MM.1S (cell line): ENCODE measurements around the gene ANKRD1.

Experiments used
- DNase-seq: peaks from one replicate; pipeline ENCODE4 v3.0.0-alpha.2; 2015
- H2AFZ ChIP-seq: fragments of 300-600 bp; sonication (generic); 2 replicates; pipeline ENCODE4 v1.6.0; 2016; ENCODE audit warnings: antibody characterized with exemption, low read length
- H3F3A ChIP-seq: fragments of 300-600 bp; sonication (generic); 2 replicates; pipeline ENCODE4 v1.6.1; 2016; ENCODE audit warnings: mild to moderate bottlenecking, antibody characterized with exemption, low read length, moderate library complexity, mixed read lengths; ENCODE audit not compliant: insufficient read depth
- H3K27ac ChIP-seq: fragments of 300-600 bp; sonication (generic); 2 replicates; pipeline ENCODE4 v1.5.1; 2016; ENCODE audit warnings: mild to moderate bottlenecking, low read length
- H3K27me3 ChIP-seq: fragments of 300-600 bp; sonication (generic); replicated peaks from 2 replicates; pipeline ENCODE4 v1.6.0; 2016; ENCODE audit warnings: low read length; ENCODE audit not compliant: insufficient read depth
- H3K36me3 ChIP-seq: fragments of 300-600 bp; sonication (generic); replicated peaks from 2 replicates; pipeline ENCODE4 v1.6.1; 2016; ENCODE audit warnings: mild to moderate bottlenecking, low read length, mixed read lengths; ENCODE audit not compliant: insufficient read depth
- H3K4me1 ChIP-seq: fragments of 300-600 bp; sonication (generic); 2 replicates; pipeline ENCODE4 v1.6.1; 2016; ENCODE audit warnings: low read length, mixed read lengths
- H3K4me2 ChIP-seq: fragments of 300-600 bp; sonication (generic); 2 replicates; pipeline ENCODE4 v1.6.0; 2016; ENCODE audit warnings: low read depth, low read length
- H3K4me3 ChIP-seq: fragments of 300-600 bp; sonication (generic); 2 replicates; pipeline ENCODE4 v1.5.1; 2016; ENCODE audit warnings: low read length, mixed read lengths
- H3K79me2 ChIP-seq: fragments of 300-600 bp; sonication (generic); 2 replicates; pipeline ENCODE4 v1.6.1; 2016; ENCODE audit warnings: mixed run types, low read length, mixed read lengths
- H3K9ac ChIP-seq: fragments of 300-600 bp; sonication (generic); 2 replicates; pipeline ENCODE4 v1.6.1; 2016; ENCODE audit warnings: low read length, mixed read lengths
- H3K9me2 ChIP-seq: fragments of 300-600 bp; sonication (generic); replicated peaks from 2 replicates; pipeline ENCODE4 v1.6.1; 2016; ENCODE audit warnings: mild to moderate bottlenecking, low read length, mixed read lengths; ENCODE audit not compliant: insufficient read depth
- H3K9me3 ChIP-seq: fragments of 300-600 bp; sonication (generic); replicated peaks from 2 replicates; pipeline ENCODE4 v1.6.1; 2016; ENCODE audit warnings: mild to moderate bottlenecking, low read length, mixed read lengths; ENCODE audit not compliant: insufficient read depth
- H4K20me1 ChIP-seq: fragments of 300-600 bp; sonication (generic); 2 replicates; pipeline ENCODE4 v1.6.1; 2016; ENCODE audit warnings: mild to moderate bottlenecking, low read length, moderate library complexity, mixed read lengths; ENCODE audit not compliant: insufficient read depth
- CTCF ChIP-seq: fragments of 300-600 bp; sonication (generic); IDR thresholded peaks from 2 replicates; pipeline ENCODE4 v1.5.1; 2016; ENCODE audit warnings: antibody characterized with exemption, low read length, mixed read lengths
- EZH2 ChIP-seq: fragments of 300-600 bp; sonication (generic); optimal IDR thresholded peaks from 2 replicates; pipeline ENCODE3; 2017; ENCODE audit warnings: low read depth, mild to moderate bottlenecking, antibody characterized with exemption, low read length, mixed read lengths
- EZH2phosphoT487 ChIP-seq: fragments of 300-600 bp; sonication (generic); IDR thresholded peaks from 2 replicates; pipeline ENCODE4 v1.6.1; 2018; ENCODE audit warnings: antibody characterized with exemption, low read length

Gene ANKRD1

GRCh38 chr10:90939648-90940047, 18.8 kb upstream of the ANKRD1 start:
- Histone ChIP-seq H3K4me3 (no peak overlapping the region), H3F3A (no peaks in the 10 kb centered on the region), H3K9me3 (no peaks in the 10 kb centered on the region), H3K4me1 (no peaks in the 10 kb centered on the region), H3K79me2 (no peaks in the 10 kb centered on the region), H3K36me3 (no peaks in the 10 kb centered on the region), H2AFZ (no peak overlapping the region), H3K9ac (no peak overlapping the region), H4K20me1 (no peaks in the 10 kb centered on the region), H3K27ac (no peak overlapping the region), H3K9me2 (no peaks in the 10 kb centered on the region), H3K4me2 (no peak overlapping the region), H3K27me3 (no peaks in the 10 kb centered on the region)
- TF ChIP-seq EZH2phosphoT487 (no peak), CTCF (no peak), EZH2 (no peak)
- DNase-seq, result no peak

GRCh38 chr10:90939116-90939515, 18.2 kb upstream of the ANKRD1 start:
- H3K4me3 ChIP-seq, result no peak overlapping the region
- no peak for DNase-seq
- H3K9me3 ChIP-seq, result no peaks in the 10 kb centered on the region
- no peak overlapping the region for H2AFZ ChIP-seq
- H4K20me1 ChIP-seq, result no peaks in the 10 kb centered on the region
- H3K9me2 ChIP-seq, result no peaks in the 10 kb centered on the region
- no peaks in the 10 kb centered on the region for H3K79me2 ChIP-seq
- no peaks in the 10 kb centered on the region for H3K36me3 ChIP-seq
- H3F3A ChIP-seq, result no peaks in the 10 kb centered on the region
- no peak overlapping the region for H3K9ac ChIP-seq
- H3K27ac ChIP-seq, result no peak overlapping the region
- no peaks in the 10 kb centered on the region for H3K4me1 ChIP-seq
- TF ChIP-seq EZH2phosphoT487, result no peak
- TF ChIP-seq CTCF, result no peak
- TF ChIP-seq EZH2, result no peak
- H3K27me3 ChIP-seq, result no peaks in the 10 kb centered on the region
- H3K4me2 ChIP-seq, result no peak overlapping the region

- H2AFZ ChIP-seq, result no peak overlapping the region
- H3K9me2 ChIP-seq, result no peaks in the 10 kb centered on the region
- no peaks in the 10 kb centered on the region for H3K79me2 ChIP-seq
- H3K9ac ChIP-seq, result no peak overlapping the region
- H3K4me3 ChIP-seq, result no peak overlapping the region
- DNase-seq, result no peak
- TF ChIP-seq EZH2, result no peak
- no peak for TF ChIP-seq EZH2phosphoT487
- no peak for TF ChIP-seq CTCF
- H4K20me1 ChIP-seq, result no peaks in the 10 kb centered on the region
- no peaks in the 10 kb centered on the region for H3K36me3 ChIP-seq
- H3K4me1 ChIP-seq, result no peaks in the 10 kb centered on the region
- no peak overlapping the region for H3K27ac ChIP-seq
- H3K9me3 ChIP-seq, result no peaks in the 10 kb centered on the region
- H3K4me2 ChIP-seq, result no peak overlapping the region
- no peaks in the 10 kb centered on the region for H3K27me3 ChIP-seq
- no peaks in the 10 kb centered on the region for H3F3A ChIP-seq
These were observed 16.9 kb upstream of the ANKRD1 start for GRCh38 chr10:90937645-90938258.
